Heart left ventricle (tissue), 16 donors: ENCODE data around the gene GIT2. TPM values are rescaled to one million over a fixed set of nuclear protein-coding genes. Genes with fewer than 3 reads are reported as not detected.

Experiments
- ATAC-seq, 4 donors: fragments of 200-7000 bp; cut with Tn5 transposase; one replicate each; pipeline ENCODE4 v1.9.1; 2020 to 2022; ENCODE audit warnings: moderate library complexity in 4 of 4, mild to moderate bottlenecking in 3 of 4, moderate number of reproducible peaks in 1 of 4
- DNase-seq, 5 donors: peaks; one replicate each; pipeline ENCODE4 v3.0.0-alpha.2; 2020
- H3K27ac ChIP-seq, 12 donors: fragments of 200-600 bp; sonication (generic) in 4 of 12; one replicate each; pipeline versions ENCODE4 v1.5.0 to v1.8.0; 2016 to 2022; ENCODE audit warnings: mild to moderate bottlenecking in 2 of 12
- H3K27me3 ChIP-seq, 9 donors: fragments of 200-600 bp; sonication (generic) in 2 of 9; one replicate each; pipeline versions ENCODE4 v1.5.1 to v1.8.0; 2016 to 2022; ENCODE audit warnings: mild to moderate bottlenecking in 3 of 9
- H3K36me3 ChIP-seq, 9 donors: fragments of 200-600 bp; sonication (generic) in 2 of 9; one replicate each; pipeline versions ENCODE4 v1.5.0 to v1.8.0; 2018 to 2022; ENCODE audit warnings: mild to moderate bottlenecking in 2 of 9
- H3K4me1 ChIP-seq, 12 donors: fragments of 200-600 bp; sonication (generic) in 4 of 12; one replicate each; pipeline versions ENCODE4 v1.5.0 to v1.8.0; 2016 to 2022; ENCODE audit warnings: mild to moderate bottlenecking in 3 of 12
- H3K4me3 ChIP-seq, 12 donors: fragments of 200-600 bp; sonication (generic) in 4 of 12; one replicate each; pipeline versions ENCODE4 v1.5.0 to v1.8.0; 2017 to 2022; ENCODE audit warnings: mild to moderate bottlenecking in 9 of 12, moderate library complexity in 4 of 12
- H3K9me3 ChIP-seq, 12 donors: fragments of 200-600 bp; sonication (generic) in 4 of 12; one replicate each; pipeline versions ENCODE4 v1.5.0 to v1.8.0; 2016 to 2022; ENCODE audit warnings: mild to moderate bottlenecking in 1 of 12
- CTCF ChIP-seq, 12 donors: fragments of 200-600 bp; sonication (generic) in 4 of 12; IDR thresholded peaks; one replicate each; pipeline versions ENCODE4 v1.5.0 to v1.8.0; 2018 to 2022; ENCODE audit warnings: antibody characterized with exemption in 12 of 12, mild to moderate bottlenecking in 5 of 12
- POLR2A ChIP-seq, 2 donors: fragments of 450-650 bp; IDR thresholded peaks; one replicate each; pipeline ENCODE4 v1.6.1; 2017; ENCODE audit warnings: antibody characterized with exemption in 2 of 2, mild to moderate bottlenecking in 2 of 2, moderate library complexity in 2 of 2
- WGBS, 4 donors: extraction: QIAGEN DNeasy Blood & Tissue Kit in 2 of 4; methylation state at CpG; one replicate each; pipeline versions ENCODE4 v1.1.5 to v1.1.7; 2013 to 2018; 5-methylcytosine and 5-hydroxymethylcytosine counted together
- intact Hi-C, 10 donors: fragments of 100-400 bp; cut with DNase I; formaldehyde crosslinking; loops; one replicate each; pipeline versions ENCODE4 v1.11.1 to v1.14.2; 2022
- polyA plus RNA-seq, 2 donors: library from polyadenylated mRNA; stranded (reverse); fragments of 200-250 nt; gene quantifications; one replicate each; pipeline ENCODE4 v1.2.3, GENCODE V29; 2013
- total RNA-seq, 9 donors: library from RNA; depleted of rRNA in 2 of 9; stranded (reverse); fragments of >200 nt in 2 of 9; fragmentation: NEBNext Ultra II Directional in 3 of 9; extraction: Animal tissue kit (Norgen Biotek cat#: 25700) in 3 of 9; gene quantifications; one replicate each; pipeline versions ENCODE4 v1.1.0 to v1.2.4, GENCODE V29; 2016 to 2023
- donor health status: ischemic (EF 13 %, LVEDD 7.1; RV severe dilation, severe dysfunction).
- donor health status: healthy with polysubstance abuse.
- donor health status: DM: no; HTN: yes; CAD: no.
- donor health status: DM: no; HTN: no; CAD: no.
- donor health status: ischemic (EF 25% LVEDD 6.9; RV normal size, moderate dysfunction).
- donor health status: ischemic (EF 25% LVEDD 5.7; RV mildly dilated, moderate dysfunction).
- donor health status: healthy.
- donor health status: DM: yes; HTN: yes; CAD: no.
- donor health status: ischemic (EF 35%, LVEDD 5.7; RV mildly dilated, moderate dysfunction).
- donor health status: nonischemic (EF 11% LVEDD 7.7; RV severe dilation, severe dysfunction).
- donor health status: DM: yes; HTN: yes; CAD: no.
- donor health status: PGD.
- donor health status: ischemic (EF 29% LVEDD 5.4; RV normal size, mild dysfunction).
- donor health status: nonischemic (EF 23%, LVEDD 6.1; RV moderate dilation, normal function).

The GIT2 gene
- total and polyA plus RNA-seq, 11 donors, result 17.4 to 56.7 (median 36.2) TPM

- peaks cover 0 to 100% (median 91%) of the 10 kb centered on the region in 9 donors for H3K36me3 ChIP-seq
Observed at GRCh38 chr12:109952873-109953272, 43.3 kb downstream of the GIT2 start.

DNA sequence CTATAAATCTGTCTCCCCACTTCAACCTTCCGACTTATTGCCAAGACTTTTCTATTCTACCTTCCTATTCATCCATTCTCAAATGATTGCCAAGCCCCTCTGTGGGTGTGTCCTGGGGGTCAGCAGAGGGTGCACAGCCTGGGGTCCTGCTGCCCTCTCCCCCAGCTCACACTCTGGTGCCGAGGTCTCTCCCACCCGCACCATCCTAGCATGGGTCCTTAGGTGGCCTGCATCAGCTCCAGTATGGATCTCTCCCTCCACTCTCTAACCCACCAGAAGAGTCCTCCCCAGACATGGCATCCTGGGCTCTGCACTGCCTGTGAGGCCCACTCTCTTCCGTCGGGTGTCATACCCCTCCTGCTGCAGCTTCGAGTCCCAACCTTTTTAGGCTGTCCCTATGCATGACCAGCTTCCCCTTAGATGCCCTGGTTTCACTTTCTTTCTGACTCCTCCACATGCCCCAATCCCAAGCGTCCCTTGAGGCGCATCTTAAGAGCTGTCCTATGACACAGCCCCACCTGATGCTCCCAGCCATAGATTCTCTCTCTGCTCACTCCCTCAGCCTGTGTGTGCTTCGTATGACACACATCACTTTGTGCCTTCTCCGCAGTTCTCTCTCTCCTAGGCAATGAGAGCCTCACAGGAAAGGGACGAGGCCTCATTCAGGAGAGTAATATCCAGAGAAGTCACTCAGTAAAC, 43.9 kb downstream of the GIT2 start:
- H3K27ac ChIP-seq, result peak overlapping the region; percentile 31 to 84 (median 76)
- intact Hi-C loops, result no loop called here
- TF ChIP-seq POLR2A (IDR thresholded peaks at IDR 0.05) (no peak), CTCF (IDR thresholded peaks at IDR 0.05) (no peak)
- H3K4me1 ChIP-seq, result peaks cover 0 to 61% (median 49%) of the 10 kb centered on the region in 12 donors
- no peaks in the 10 kb centered on the region for H3K27me3 ChIP-seq
- H3K9me3 ChIP-seq, result no peaks in the 10 kb centered on the region
- peak in 3 of 4 donors; percentile 13 to 27 (median 19) for ATAC-seq
- WGBS, 4 donors, result 76 to 81% (median 76%) methylated on average over 11 of the region's 11 CpGs
- H3K36me3 ChIP-seq, result peaks cover 0 to 99% (median 91%) of the 10 kb centered on the region in 9 donors
- no peak for DNase-seq
- no peak overlapping the region for H3K4me3 ChIP-seq

More at GRCh38 chr12:109952873-109953272, 43.3 kb downstream of the GIT2 start:
- intact Hi-C loops, result no loop called here
- H3K27ac ChIP-seq, result peak overlapping the region; percentile 31 to 84 (median 76)
- peak; percentile 50 to 73 (median 55) for DNase-seq
- no peak overlapping the region for H3K4me3 ChIP-seq
- H3K9me3 ChIP-seq, result no peaks in the 10 kb centered on the region
- 53 to 65% (median 61%) methylated on average over 8 of the region's 8 CpGs for WGBS, 4 donors
- H3K27me3 ChIP-seq, result no peaks in the 10 kb centered on the region
- H3K4me1 ChIP-seq, result peaks cover 0 to 55% (median 45%) of the 10 kb centered on the region in 12 donors
- TF ChIP-seq POLR2A (IDR thresholded peaks at IDR 0.05) (no peak), CTCF (IDR thresholded peaks at IDR 0.05) (no peak)
- ATAC-seq, result peak; percentile 68 to 83 (median 76)

- Histone ChIP-seq H3K9me3 (no peaks in the 10 kb centered on the region), H3K27ac (peak overlapping the region; percentile 31 to 84 (median 76)), H3K4me3 (no peak overlapping the region), H3K27me3 (no peaks in the 10 kb centered on the region), H3K36me3 (peaks cover 0 to 99% (median 91%) of the 10 kb centered on the region in 9 donors), H3K4me1 (peaks cover 0 to 67% (median 54%) of the 10 kb centered on the region in 12 donors)
- peak in 3 of 4 donors; percentile 55 to 67 (median 63) for ATAC-seq
- intact Hi-C loops, result no loop called here
- 49 to 59% (median 56%) methylated on average over 7 of the region's 7 CpGs for WGBS, 4 donors
- peak; percentile 37 to 73 (median 60) for DNase-seq
- no peak for TF ChIP-seq POLR2A (IDR thresholded peaks at IDR 0.05)
- TF ChIP-seq CTCF (IDR thresholded peaks at IDR 0.05), result peak in 2 of 12 donors; percentile 10 to 12
Observed at GRCh38 chr12:109951751-109952150, 44.4 kb downstream of the GIT2 start.

GRCh38 chr12:109951136-109951535, 45.0 kb downstream of the GIT2 start:
- ATAC-seq (no peak), DNase-seq (no peak)
- Histone ChIP-seq H3K27me3 (no peaks in the 10 kb centered on the region), H3K4me3 (no peak overlapping the region), H3K27ac (peak overlapping the region in 11 of 12 donors; percentile 52 to 84 (median 77)), H3K4me1 (peaks cover 0 to 73% (median 60%) of the 10 kb centered on the region in 12 donors), H3K9me3 (no peaks in the 10 kb centered on the region), H3K36me3 (peaks cover 0 to 99% (median 87%) of the 10 kb centered on the region in 9 donors)
- 49 to 55% (median 53%) methylated on average over 5 of the region's 5 CpGs for WGBS, 4 donors
- intact Hi-C loops, result no loop called here
- TF ChIP-seq POLR2A (IDR thresholded peaks at IDR 0.05) (no peak), CTCF (IDR thresholded peaks at IDR 0.05) (no peak)
